ENCODE measurements around the gene SUMO2. TPM values are rescaled to one million over a fixed set of nuclear protein-coding genes. Genes with fewer than 3 reads are reported as not detected.
"Not testable (repeated sequence)": the region's sequence is repeated elsewhere in the genome, so short reads cannot be mapped to it uniquely, and the experiment has no call there.

SUMO2 gene
- total RNA-seq, 3 donors from 2014 or later: 218 to 304 (median 254) TPM

DNA sequence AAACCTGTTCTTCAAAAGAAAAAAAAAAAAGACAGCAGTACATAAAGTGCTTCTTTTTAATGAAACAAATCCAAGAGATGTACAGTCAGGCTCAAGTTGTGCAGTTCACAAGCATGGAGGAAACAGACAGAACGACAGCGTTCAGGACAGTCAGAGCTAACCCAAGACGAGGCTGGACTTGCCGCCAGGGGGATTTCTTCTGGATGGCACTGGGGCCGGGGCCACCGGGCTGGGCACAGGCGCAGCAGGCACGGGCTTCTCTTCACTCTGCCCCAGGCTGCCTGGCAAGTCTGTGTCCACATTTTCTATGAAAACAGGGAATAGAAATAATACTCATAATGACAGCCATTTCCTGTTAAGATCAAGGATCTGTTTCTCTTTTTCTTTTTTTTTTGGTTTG, 46.8 kb downstream of the SUMO2 start:
- no peaks in the 10 kb centered on the region for H3K36me3 ChIP-seq (ENCODE audit: low read depth)
- no peaks in the 10 kb centered on the region for H3K9me3 ChIP-seq
- intact Hi-C loops (cut with DNase I, micrococcal nuclease): no loop called here
- no peak overlapping the region for H3K4me3 ChIP-seq
- peaks cover 5% of the 10 kb centered on the region for H3K4me1 ChIP-seq (ENCODE audit: low read depth)
- TF ChIP-seq CTCF (IDR thresholded peaks at IDR 0.05): no peak
- DNase-seq: no peak
- no peak for ATAC-seq

DNA sequence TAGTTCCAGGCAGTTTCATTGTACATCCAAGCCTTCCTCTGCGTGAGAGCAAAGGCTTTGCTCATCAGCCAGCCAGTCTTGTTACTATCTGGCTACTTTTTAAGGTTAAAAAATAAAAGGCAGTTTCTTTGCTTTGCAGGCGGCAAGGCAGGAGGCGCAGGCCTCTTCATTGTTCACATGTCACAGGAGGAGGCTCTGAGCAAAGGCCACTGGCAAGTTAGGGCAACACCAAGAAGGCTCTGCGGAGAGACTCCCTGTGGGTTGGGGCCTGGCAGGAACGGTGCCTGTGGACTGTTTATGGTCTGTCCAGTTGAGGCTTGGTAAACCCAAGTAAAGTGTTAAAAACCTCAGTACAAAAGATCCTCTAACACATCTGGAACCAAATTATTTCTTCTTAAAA, 47.3 kb downstream of the SUMO2 start:
- intact Hi-C loops (cut with DNase I, micrococcal nuclease): no loop called here

GRCh38 chr17:75133607-75134347, 49.0 kb downstream of the SUMO2 start:
- H3K4me3 ChIP-seq; ATAC-seq; H3K36me3 ChIP-seq (ENCODE audit: low read depth); intact Hi-C loops (cut with DNase I, micrococcal nuclease); H3K9me3 ChIP-seq: not testable (repeated sequence)
- DNase-seq: peak in 1 of 3 donors; percentile 15
- H3K4me1 ChIP-seq (ENCODE audit: low read depth): peaks cover 18% of the 10 kb centered on the region

More for the DNA sequence above, 47.3 kb downstream of the SUMO2 start:
- peaks cover 8% of the 10 kb centered on the region for H3K4me1 ChIP-seq (ENCODE audit: low read depth)
- no peaks in the 10 kb centered on the region for H3K9me3 ChIP-seq
- ATAC-seq: no peak
- H3K36me3 ChIP-seq (ENCODE audit: low read depth): no peaks in the 10 kb centered on the region
- no peak for TF ChIP-seq CTCF (IDR thresholded peaks at IDR 0.05)
- no peak overlapping the region for H3K4me3 ChIP-seq
- DNase-seq: peak in 1 of 3 donors; percentile 15

GRCh38 chr17:75133001-75133400, 49.8 kb downstream of the SUMO2 start:
- intact Hi-C loops (cut with DNase I, micrococcal nuclease): no loop called here
- Histone ChIP-seq H3K4me3 (no peak overlapping the region), H3K9me3 (no peaks in the 10 kb centered on the region), H3K36me3 (ENCODE audit: low read depth) (no peaks in the 10 kb centered on the region), H3K4me1 (ENCODE audit: low read depth) (peaks cover 23% of the 10 kb centered on the region)
- ATAC-seq (no peak), DNase-seq (peak in 1 of 3 donors; percentile 24)
- TF ChIP-seq CTCF (IDR thresholded peaks at IDR 0.05): no peak

DNA sequence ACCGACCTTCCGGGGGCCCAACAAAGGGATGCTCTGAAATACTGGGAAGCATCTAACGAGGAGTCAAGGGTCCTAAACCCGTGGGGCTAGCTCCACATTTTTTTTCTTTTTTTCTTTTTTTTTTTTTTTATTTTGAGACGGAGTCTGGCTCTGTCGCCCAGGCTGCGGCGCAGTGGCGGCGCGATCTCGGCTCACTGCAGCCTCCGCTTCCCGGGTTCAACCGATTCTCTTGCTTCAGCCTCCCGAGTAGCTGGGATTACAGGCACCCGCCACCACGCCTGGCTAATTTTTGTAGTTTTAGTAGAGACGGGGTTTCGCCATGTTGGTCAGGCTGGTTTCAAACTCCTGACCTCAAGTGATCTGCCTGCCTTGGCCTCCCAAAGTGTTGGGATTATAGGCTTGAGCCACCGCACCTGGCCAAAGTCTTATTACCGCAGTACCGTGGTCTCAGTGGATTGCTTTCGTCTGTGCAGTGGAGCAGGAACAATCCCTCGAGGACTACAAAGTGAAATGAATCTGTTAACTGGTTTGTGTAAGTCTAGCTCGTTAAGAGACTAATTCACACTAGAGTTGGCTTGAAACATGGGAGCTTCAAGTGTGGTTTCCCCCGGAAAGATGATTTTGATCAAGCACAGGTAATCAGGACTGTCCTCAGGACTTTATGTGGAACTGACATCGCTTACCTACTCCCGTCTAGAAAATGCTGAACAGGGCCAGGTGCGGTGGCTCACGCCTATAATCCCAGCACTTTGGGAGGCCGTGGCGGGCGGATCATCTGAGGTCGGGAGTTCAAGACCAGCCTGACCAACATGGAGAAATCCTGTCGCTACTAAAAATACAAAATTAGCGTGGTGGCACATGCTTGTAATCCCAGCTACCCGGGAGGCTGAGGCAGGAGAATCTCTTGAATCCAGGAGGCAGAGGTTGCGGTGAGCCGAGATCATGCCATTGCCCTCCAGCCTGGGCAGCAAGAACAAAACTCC, 50.5 kb downstream of the SUMO2 start:
- H3K36me3 ChIP-seq (ENCODE audit: low read depth); ATAC-seq; intact Hi-C loops (cut with DNase I, micrococcal nuclease); H3K9me3 ChIP-seq; H3K4me3 ChIP-seq: not testable (repeated sequence)
- H3K4me1 ChIP-seq (ENCODE audit: low read depth): peaks cover 29% of the 10 kb centered on the region
- peak in 1 of 3 donors; percentile 28 for DNase-seq

DNA sequence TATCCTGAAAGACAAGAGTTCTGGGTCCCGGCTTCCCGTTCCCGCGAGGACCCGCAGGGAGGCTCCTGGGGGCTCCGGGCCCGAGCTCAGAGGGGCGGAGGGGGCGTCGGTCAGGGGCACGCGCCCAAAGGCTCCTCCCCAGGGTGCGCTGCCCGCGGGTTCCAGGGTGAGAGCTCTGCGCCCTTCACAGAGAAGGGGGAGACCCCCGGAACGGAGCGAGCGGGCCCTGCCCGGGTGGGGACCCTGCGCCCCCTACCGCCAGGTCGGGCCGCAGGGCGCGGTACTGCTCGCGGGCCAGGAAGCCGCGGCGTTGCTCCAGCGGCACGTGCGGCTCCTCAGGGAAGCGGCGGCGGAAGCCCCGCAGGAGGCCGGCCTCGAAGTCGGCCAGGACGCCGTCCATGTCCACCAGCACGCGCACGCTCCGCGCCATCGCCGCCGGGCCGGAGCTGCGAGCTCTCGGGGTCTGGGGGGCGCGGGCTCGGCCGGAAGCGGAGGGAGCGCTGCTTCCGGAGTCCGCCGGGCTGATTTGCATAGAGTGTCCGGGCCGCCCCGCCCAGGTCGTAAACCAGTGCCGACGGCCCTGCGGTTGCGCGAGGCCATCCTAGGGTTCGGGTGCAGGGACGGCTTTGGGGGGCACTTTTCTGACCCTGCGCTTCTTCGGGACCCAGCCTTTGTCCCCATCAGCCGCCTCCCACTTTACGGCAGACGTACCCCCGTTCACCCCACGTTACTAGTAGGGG, 51.3 kb downstream of the SUMO2 start, which contains the start of gene NT5C:
TSS of gene NT5C (minus strand) at position 465 of the 740 bp plus-strand sequence. CDS start at position 430, 35 bp downstream.
- ATAC-seq: peak; percentile 89
- intact Hi-C loops (cut with DNase I, micrococcal nuclease): no loop called here
- Histone ChIP-seq H3K36me3 (ENCODE audit: low read depth) (no peaks in the 10 kb centered on the region), H3K4me3 (peak within 1 kb of the TSS; percentile 73), H3K9me3 (no peaks in the 10 kb centered on the region), H3K4me1 (ENCODE audit: low read depth) (peaks cover 31% of the 10 kb centered on the region)
- peak; percentile 90 to 93 (median 92) for DNase-seq
- peak; percentile 69 for TF ChIP-seq CTCF (IDR thresholded peaks at IDR 0.05)

Data from mucosa of descending colon (tissue), 3 donors.